ENCODE results near the gene PMS2.

Gene PMS2

GRCh38 chr7:6020371-6021286, 11.8 kb upstream of the PMS2 start:
- Histone ChIP-seq H3K27ac (ENCODE audit: low read depth, low read length) (no peak overlapping the region), H3K9me3 (ENCODE audit: control insufficient read depth, insufficient read depth, low read length) (no peaks in the 10 kb centered on the region), H3K4me2 (ENCODE audit: low read length) (no peak overlapping the region), H3F3A (ENCODE audit: control insufficient read depth, insufficient read depth) (peaks cover 12% of the 10 kb centered on the region), H3K9me2 (replicated peaks; ENCODE audit: control insufficient read depth, low read length) (no peaks in the 10 kb centered on the region), H3K4me1 (ENCODE audit: control insufficient read depth, low read length) (peaks cover 5% of the 10 kb centered on the region; the same call in 1 of the 2 replicates), H3K27me3 (ENCODE audit: control insufficient read depth, low read length) (no peaks in the 10 kb centered on the region), H3K36me3 (ENCODE audit: control insufficient read depth, low read length) (peaks cover 95% of the 10 kb centered on the region), H4K20me1 (ENCODE audit: control insufficient read depth, insufficient read depth, low read depth, low read length) (no peaks in the 10 kb centered on the region), H3K79me2 (ENCODE audit: control insufficient read depth, low read length) (peaks cover 17% of the 10 kb centered on the region), H3K4me3 (ENCODE audit: low read length) (no peak overlapping the region)
- TF ChIP-seq EZH2phosphoT487 (IDR thresholded peaks at IDR 0.05; ENCODE audit: borderline replicate concordance, low read length) (no peak), CTCF (IDR thresholded peaks at IDR 0.05; ENCODE audit: low read depth, low read length, poor library complexity, severe bottlenecking) (no peak)

- TF ChIP-seq CTCF (IDR thresholded peaks at IDR 0.05; ENCODE audit: low read depth, low read length, poor library complexity, severe bottlenecking) (no peak), EZH2phosphoT487 (IDR thresholded peaks at IDR 0.05; ENCODE audit: borderline replicate concordance, low read length) (no peak)
- H3K4me2 ChIP-seq (ENCODE audit: low read length) = no peak overlapping the region
- H3K4me1 ChIP-seq (ENCODE audit: control insufficient read depth, low read length) = peaks cover 8% of the 10 kb centered on the region
- H4K20me1 ChIP-seq (ENCODE audit: control insufficient read depth, insufficient read depth, low read depth, low read length) = no peaks in the 10 kb centered on the region
- peaks cover 91% of the 10 kb centered on the region for H3K36me3 ChIP-seq (ENCODE audit: control insufficient read depth, low read length)
- no peaks in the 10 kb centered on the region for H3K9me2 ChIP-seq (replicated peaks; ENCODE audit: control insufficient read depth, low read length)
- H3F3A ChIP-seq (ENCODE audit: control insufficient read depth, insufficient read depth) = 0 out of 2 replicates have a peak, but pooled peaks cover 3% of the 10 kb centered on the region
- peak overlapping the region; percentile 38; the same call in 1 of the 2 replicates for H3K27ac ChIP-seq (ENCODE audit: low read depth, low read length)
- no peaks in the 10 kb centered on the region for H3K9me3 ChIP-seq (ENCODE audit: control insufficient read depth, insufficient read depth, low read length)
- no peak overlapping the region for H3K4me3 ChIP-seq (ENCODE audit: low read length)
- peaks cover 45% of the 10 kb centered on the region for H3K79me2 ChIP-seq (ENCODE audit: control insufficient read depth, low read length)
- H3K27me3 ChIP-seq (ENCODE audit: control insufficient read depth, low read length) = no peaks in the 10 kb centered on the region
These were observed 7.8 kb upstream of the PMS2 start for GRCh38 chr7:6016653-6016966.

GRCh38 chr7:6015917-6016652, 7.2 kb upstream of the PMS2 start:
- no peaks in the 10 kb centered on the region for H3K27me3 ChIP-seq (ENCODE audit: control insufficient read depth, low read length)

More at GRCh38 chr7:6015917-6016652, 7.2 kb upstream of the PMS2 start:
- H3K27ac ChIP-seq (ENCODE audit: low read depth, low read length) = peak overlapping the region; percentile 38
- H3K4me3 ChIP-seq (ENCODE audit: low read length) = no peak overlapping the region
- 0 out of 2 replicates have a peak, but pooled peaks cover 3% of the 10 kb centered on the region for H3F3A ChIP-seq (ENCODE audit: control insufficient read depth, insufficient read depth)
- H3K9me3 ChIP-seq (ENCODE audit: control insufficient read depth, insufficient read depth, low read length) = no peaks in the 10 kb centered on the region
- no peaks in the 10 kb centered on the region for H4K20me1 ChIP-seq (ENCODE audit: control insufficient read depth, insufficient read depth, low read depth, low read length)
- TF ChIP-seq CTCF (IDR thresholded peaks at IDR 0.05; ENCODE audit: low read depth, low read length, poor library complexity, severe bottlenecking) (no peak), EZH2phosphoT487 (IDR thresholded peaks at IDR 0.05; ENCODE audit: borderline replicate concordance, low read length) (no peak)
- peaks cover 50% of the 10 kb centered on the region for H3K79me2 ChIP-seq (ENCODE audit: control insufficient read depth, low read length)
- H3K4me2 ChIP-seq (ENCODE audit: low read length) = no peak overlapping the region
- H3K36me3 ChIP-seq (ENCODE audit: control insufficient read depth, low read length) = peaks cover 91% of the 10 kb centered on the region
- H3K4me1 ChIP-seq (ENCODE audit: control insufficient read depth, low read length) = peaks cover 13% of the 10 kb centered on the region
- H3K9me2 ChIP-seq (replicated peaks; ENCODE audit: control insufficient read depth, low read length) = no peaks in the 10 kb centered on the region
